ENCODE data around the gene SIRT2. TPM values are rescaled to one million over a fixed set of nuclear protein-coding genes. Genes with fewer than 3 reads are reported as not detected.

Gene SIRT2
- total RNA-seq, 1 experiment from 2014 or later = 162 TPM

DNA sequence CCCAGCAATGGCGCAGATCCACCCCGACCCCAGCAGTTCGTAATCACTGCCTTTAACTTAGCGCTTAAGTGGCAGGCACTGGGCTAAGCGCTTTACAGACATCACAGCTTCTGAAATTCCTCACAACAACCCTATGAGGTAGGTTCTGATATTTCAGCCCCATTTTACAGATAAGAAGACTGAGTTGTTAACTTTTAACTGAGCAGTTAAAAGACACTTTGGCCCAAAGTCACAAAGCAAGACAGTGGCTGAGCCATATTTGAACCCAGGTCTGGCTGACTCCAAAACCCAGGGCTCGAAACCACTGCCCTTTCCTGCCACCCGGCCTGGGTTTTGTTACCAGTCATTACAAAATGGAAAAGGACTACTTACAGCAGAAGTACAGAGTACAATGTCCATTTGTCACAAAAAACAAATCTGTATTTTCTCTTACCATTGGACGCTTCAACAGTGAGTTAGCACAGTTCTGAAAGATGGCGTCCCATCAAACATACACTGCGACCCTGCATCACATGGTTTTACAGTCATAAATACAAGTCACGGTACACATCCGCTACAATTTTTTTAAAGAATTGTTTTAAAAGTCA, 58.1 kb downstream of the SIRT2 start:
- no peaks in the 10 kb centered on the region for H3K9me3 ChIP-seq (ENCODE audit: control insufficient read depth, insufficient read depth, low read depth, low read length)
- H3K36me3 ChIP-seq (ENCODE audit: control insufficient read depth, insufficient read depth, low read length) = peaks cover 93% of the 10 kb centered on the region
- no peak for TF ChIP-seq SIN3A (IDR thresholded peaks at IDR 0.05; ENCODE audit: borderline replicate concordance, insufficient read depth, low read depth, low read length)
- no peak for TF ChIP-seq REST (IDR thresholded peaks at IDR 0.05; ENCODE audit: insufficient read depth in 1 of 2, low read depth in 2 of 2, low read length in 1 of 2)
- TF ChIP-seq, protein P1, sequence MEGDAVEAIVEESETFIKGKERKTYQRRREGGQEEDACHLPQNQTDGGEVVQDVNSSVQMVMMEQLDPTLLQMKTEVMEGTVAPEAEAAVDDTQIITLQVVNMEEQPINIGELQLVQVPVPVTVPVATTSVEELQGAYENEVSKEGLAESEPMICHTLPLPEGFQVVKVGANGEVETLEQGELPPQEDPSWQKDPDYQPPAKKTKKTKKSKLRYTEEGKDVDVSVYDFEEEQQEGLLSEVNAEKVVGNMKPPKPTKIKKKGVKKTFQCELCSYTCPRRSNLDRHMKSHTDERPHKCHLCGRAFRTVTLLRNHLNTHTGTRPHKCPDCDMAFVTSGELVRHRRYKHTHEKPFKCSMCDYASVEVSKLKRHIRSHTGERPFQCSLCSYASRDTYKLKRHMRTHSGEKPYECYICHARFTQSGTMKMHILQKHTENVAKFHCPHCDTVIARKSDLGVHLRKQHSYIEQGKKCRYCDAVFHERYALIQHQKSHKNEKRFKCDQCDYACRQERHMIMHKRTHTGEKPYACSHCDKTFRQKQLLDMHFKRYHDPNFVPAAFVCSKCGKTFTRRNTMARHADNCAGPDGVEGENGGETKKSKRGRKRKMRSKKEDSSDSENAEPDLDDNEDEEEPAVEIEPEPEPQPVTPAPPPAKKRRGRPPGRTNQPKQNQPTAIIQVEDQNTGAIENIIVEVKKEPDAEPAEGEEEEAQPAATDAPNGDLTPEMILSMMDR (IDR thresholded peaks at IDR 0.05) = no peak
- no peak for TF ChIP-seq POLR2AphosphoS5 (IDR thresholded peaks at IDR 0.05; ENCODE audit: low read depth, low read length)
- TF ChIP-seq TCF7L2 (IDR thresholded peaks at IDR 0.05; ENCODE audit: low read depth, low read length) = no peak
- intact Hi-C loops (cut with micrococcal nuclease; ENCODE audit: unreplicated experiment) = no loop called here
- ChIA-PET POLR2A (interaction anchor here (0.6 to 2.4 kb wide), 5 partner anchors 8 to 453 kb away, joined by 4 to 24 read pairs (median 5); no protein-coding TSS in a partner anchor), CTCF (interaction anchor here (1.2 kb wide), 1 partner anchor 8 kb away, joined by 4 read pairs; the partner anchor contains the start of gene HNRNPL)
- in situ Hi-C loops (cut with HindIII; ENCODE audit: low pct_unique_long_range_greater_than_20kb, low sequenced_read_pairs) = loop anchor here (10.0 kb wide), 1 partner anchor 94 kb away; the partner anchor contains the start of genes MRPS12 and SARS2
- no peak overlapping the region for H3K4me3 ChIP-seq (ENCODE audit: low read depth in 2 of 2, low read length in 2 of 2)
- BruUV-seq (replicated peaks) = no TSS peak
- H3K27me3 ChIP-seq (ENCODE audit: control insufficient read depth, insufficient read depth, low read length) = no peaks in the 10 kb centered on the region
- DNase-seq (ENCODE audit: low read depth, low spot score) = no peak
- H3K27ac ChIP-seq (ENCODE audit: low read length) = peak overlapping the region; percentile 80
- peaks cover 87% of the 10 kb centered on the region for H3K4me1 ChIP-seq (ENCODE audit: control insufficient read depth, insufficient read depth, low read length)
- ATAC-seq = no peak

- Histone ChIP-seq H3K4me3 (ENCODE audit: low read depth in 2 of 2, low read length in 2 of 2) (no peak overlapping the region), H3K27ac (ENCODE audit: low read length) (peak overlapping the region; percentile 80), H3K36me3 (ENCODE audit: control insufficient read depth, insufficient read depth, low read length) (peaks cover 90% of the 10 kb centered on the region), H3K27me3 (ENCODE audit: control insufficient read depth, insufficient read depth, low read length) (no peaks in the 10 kb centered on the region), H3K9me3 (ENCODE audit: control insufficient read depth, insufficient read depth, low read depth, low read length) (no peaks in the 10 kb centered on the region), H3K4me1 (ENCODE audit: control insufficient read depth, insufficient read depth, low read length) (peaks cover 87% of the 10 kb centered on the region)
- CTCF ChIA-PET = interaction anchor here (0.8 to 1.2 kb wide), 2 partner anchors 9 to 438 kb away, joined by 3 to 4 read pairs; partner anchors contain the start of genes FAM98C and HNRNPL
- TF ChIP-seq TCF7L2 (IDR thresholded peaks at IDR 0.05; ENCODE audit: low read depth, low read length) = no peak
- TF ChIP-seq REST (IDR thresholded peaks at IDR 0.05; ENCODE audit: insufficient read depth in 1 of 2, low read depth in 2 of 2, low read length in 1 of 2) = no peak
- no peak for TF ChIP-seq POLR2AphosphoS5 (IDR thresholded peaks at IDR 0.05; ENCODE audit: low read depth, low read length)
- no peak for TF ChIP-seq SIN3A (IDR thresholded peaks at IDR 0.05; ENCODE audit: borderline replicate concordance, insufficient read depth, low read depth, low read length)
- TF ChIP-seq, protein P1 (IDR thresholded peaks at IDR 0.05) = no peak
- intact Hi-C loops (cut with micrococcal nuclease; ENCODE audit: unreplicated experiment) (no loop called here), in situ Hi-C loops (cut with HindIII; ENCODE audit: low pct_unique_long_range_greater_than_20kb, low sequenced_read_pairs) (loop anchor here (10.0 kb wide), 1 partner anchor 94 kb away; the partner anchor contains the start of genes MRPS12 and SARS2)
- POLR2A ChIA-PET = interaction anchor here (0.7 to 2.4 kb wide), 4 partner anchors 9 to 190 kb away, joined by 3 to 17 read pairs (median 4); no protein-coding TSS in a partner anchor
- no peak for DNase-seq (ENCODE audit: low read depth, low spot score)
- 0 out of 2 replicates have a peak, but pooled peaks have one; percentile 3 for ATAC-seq
- no TSS peak for BruUV-seq (replicated peaks)
These were observed 58.8 kb downstream of the SIRT2 start for GRCh38 chr19:38840583-38840968.

Measured in Panc1 (cell line).